ENCODE measurements around the gene MPC2. TPM values are rescaled to one million over a fixed set of nuclear protein-coding genes. Genes with fewer than 3 reads are reported as not detected.

MPC2 gene
- total RNA-seq = 18.0 and 23.5 TPM in 2 replicates

DNA sequence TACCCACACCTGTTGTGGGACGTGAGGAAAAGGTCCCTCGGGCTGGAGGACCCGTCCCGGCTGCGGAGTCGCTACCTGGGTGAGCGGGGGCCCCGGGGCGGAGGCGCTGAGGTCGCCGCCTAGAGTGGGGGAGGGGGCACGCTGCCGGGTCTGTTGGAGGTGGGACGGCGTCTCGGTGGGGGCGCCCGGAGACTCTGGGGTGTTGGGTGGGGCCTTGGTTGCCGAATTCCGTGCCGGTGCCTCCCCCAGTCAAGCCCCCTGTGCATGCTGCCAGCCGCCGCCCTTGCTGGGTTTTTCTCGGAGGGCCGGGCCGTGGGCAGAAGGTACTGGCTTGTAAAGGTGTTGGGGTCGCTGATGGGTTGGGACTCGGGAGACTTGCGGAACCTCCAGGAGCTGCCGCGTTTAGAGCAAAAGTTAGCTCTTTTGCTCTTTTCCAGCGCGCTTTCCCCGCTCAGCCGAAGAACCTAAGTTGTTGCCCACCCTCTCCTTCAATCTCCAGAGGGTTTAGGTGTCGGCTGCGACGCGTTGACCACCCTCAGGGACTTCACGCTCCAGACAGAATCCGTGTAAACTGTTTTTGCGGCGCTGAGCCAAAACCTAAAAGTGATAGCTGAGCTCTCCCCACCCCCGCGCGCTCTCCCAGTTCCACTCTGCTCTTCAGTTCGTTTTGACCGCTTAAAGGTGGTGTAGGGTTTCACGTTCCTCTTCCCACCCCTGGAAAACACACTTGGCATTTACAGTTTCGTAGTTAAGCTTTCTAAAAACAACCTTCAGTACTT lies at the start of gene MPC2:
Gene MPC2, minus strand, starts transcription at position 143 of the 779 bp plus-strand sequence. CDS start 1,231 bp downstream, outside the sequence.

DNA sequence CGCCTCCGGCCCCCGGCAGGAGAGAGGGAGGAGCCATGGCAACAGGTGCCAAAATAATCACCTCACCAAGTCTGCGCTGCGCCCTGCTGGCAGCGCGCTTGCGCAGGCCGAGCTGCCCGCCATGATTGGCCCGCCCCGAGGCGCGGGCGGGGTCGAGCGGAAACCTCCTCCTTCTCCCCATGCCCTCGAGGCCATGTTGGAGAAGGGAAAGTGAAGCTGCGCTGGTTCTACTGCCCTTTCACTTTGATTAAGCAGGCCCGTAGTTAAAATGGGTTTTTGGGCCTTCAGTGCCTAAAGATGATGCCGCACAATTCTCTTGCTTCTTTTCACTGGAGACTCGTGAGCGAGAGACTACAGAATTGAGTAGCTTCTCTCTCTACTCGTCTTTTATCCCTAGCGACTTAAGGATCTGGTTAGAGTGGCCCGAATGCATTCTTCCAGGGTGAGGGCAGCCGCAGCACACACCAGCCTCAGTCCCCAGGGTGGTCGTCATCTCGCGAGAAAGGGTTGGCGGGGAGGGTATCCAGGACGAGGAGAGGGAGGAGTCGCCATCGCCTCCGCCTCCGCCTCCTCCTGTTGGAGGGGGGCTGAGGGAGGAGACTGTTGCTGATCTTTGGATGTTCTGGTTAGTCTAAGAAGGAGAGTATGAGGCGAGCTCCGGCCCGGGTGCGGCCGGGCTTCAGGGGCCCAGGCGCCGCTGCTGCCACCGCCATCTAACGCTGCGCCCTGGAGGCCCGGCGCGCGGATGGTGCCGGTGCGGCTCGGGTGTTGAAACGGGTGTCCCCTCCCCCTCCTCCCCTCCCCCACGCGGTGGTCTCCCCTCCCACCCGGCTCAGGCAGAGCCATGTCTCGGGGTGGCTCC lies 573 bp downstream of the MPC2 start, which contains the start of gene DCAF6:
Gene DCAF6, plus strand, starts transcription at position 616 of the 862 bp plus-strand sequence. Its CDS starts 229 bp downstream, at position 845.

DNA sequence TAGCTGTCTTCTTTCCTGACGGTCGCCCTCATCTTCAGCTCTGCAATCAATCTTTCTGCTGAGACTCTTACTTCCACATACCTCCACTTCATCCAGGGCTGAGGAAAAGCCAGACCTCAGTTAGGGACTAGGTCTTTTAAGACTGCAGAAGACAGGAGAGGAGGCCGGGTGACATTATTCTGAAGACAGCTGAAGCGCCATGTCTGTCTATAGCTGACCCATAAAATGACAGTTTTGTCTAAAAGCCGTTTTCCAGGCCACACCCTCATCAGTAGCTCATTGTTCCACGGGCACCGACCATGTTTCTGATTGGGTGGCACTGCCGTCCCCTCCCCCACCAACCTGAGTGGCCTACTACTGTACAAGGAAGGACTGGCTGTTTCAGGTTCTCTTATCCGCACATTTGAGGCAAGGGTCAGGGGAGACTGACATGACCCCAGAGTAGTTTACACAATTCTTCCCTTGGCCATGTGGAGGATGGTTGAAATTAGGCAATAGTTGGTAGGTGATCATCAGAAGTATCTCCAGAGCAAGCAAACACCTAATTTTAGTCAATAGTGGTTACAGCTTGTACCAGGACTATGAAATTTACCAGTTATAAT lies 22.9 kb downstream of the MPC2 start, which contains the start of gene ADCY10:
Gene ADCY10, minus strand, starts transcription at position 240 of the 602 bp plus-strand sequence. CDS start 8,994 bp downstream, outside the sequence.

Other genes starting within 250 kb of the MPC2 start
- 82.5 and 113 TPM in 2 replicates for gene MPZL1, start 215.1 kb downstream of the MPC2 start, total RNA-seq
- under 0.01 TPM in 1 of 2 replicates, not detected in the other for gene ADCY10, start 22.9 kb downstream of the MPC2 start, total RNA-seq
- 45.6 and 56.6 TPM in 2 replicates for gene DCAF6, start 389 bp downstream of the MPC2 start, total RNA-seq
- gene GPR161, start 199.9 kb upstream of the MPC2 start, total RNA-seq = 25.4 and 26.7 TPM in 2 replicates
- 36.8 and 40.7 TPM in 2 replicates for gene TIPRL, start 241.9 kb upstream of the MPC2 start, total RNA-seq